C4-2B (cell line): ENCODE measurements around the gene ITGAE.

Source experiments
- ZFX ChIP-seq: fragments of 450-650 bp; IDR thresholded peaks from 2 replicates; pipeline ENCODE4 v1.6.1; 2017
- TF ChIP-seq, protein P1 (sequence below): fragments of 450-650 bp; conservative IDR thresholded peaks from 2 replicates; pipeline ENCODE4 v1.5.1; 2017; ENCODE audit warnings: mild to moderate bottlenecking

DNA sequence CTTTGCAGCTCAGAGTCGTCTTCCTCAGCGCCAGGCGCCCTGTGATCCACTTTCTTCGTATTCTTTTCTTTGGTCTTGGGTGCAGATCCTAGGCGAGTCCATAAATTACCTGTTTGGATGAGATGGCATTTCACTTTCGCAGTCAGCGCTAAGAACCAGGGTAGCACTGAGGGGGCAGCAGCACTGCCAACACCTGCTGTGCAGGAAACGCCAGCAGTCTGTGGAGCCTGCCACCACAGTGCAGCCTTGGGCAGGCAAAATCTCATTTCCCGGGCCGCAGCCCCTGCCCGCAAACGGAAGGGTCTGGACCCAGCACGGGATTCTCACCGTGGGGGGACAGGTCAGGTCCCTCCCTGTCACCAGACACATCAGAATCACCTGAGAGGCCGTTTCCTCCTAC is 12.2 kb upstream of the ITGAE start:
- TF ChIP-seq, protein P1, sequence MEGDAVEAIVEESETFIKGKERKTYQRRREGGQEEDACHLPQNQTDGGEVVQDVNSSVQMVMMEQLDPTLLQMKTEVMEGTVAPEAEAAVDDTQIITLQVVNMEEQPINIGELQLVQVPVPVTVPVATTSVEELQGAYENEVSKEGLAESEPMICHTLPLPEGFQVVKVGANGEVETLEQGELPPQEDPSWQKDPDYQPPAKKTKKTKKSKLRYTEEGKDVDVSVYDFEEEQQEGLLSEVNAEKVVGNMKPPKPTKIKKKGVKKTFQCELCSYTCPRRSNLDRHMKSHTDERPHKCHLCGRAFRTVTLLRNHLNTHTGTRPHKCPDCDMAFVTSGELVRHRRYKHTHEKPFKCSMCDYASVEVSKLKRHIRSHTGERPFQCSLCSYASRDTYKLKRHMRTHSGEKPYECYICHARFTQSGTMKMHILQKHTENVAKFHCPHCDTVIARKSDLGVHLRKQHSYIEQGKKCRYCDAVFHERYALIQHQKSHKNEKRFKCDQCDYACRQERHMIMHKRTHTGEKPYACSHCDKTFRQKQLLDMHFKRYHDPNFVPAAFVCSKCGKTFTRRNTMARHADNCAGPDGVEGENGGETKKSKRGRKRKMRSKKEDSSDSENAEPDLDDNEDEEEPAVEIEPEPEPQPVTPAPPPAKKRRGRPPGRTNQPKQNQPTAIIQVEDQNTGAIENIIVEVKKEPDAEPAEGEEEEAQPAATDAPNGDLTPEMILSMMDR = no peak
- TF ChIP-seq ZFX = no peak
